ENCODE measurements around the gene TAAR1.
"Not testable (repeated sequence)": the region's sequence is repeated elsewhere in the genome, so short reads cannot be mapped to it uniquely, and the experiment has no call there.

The TAAR1 gene

GRCh38 chr6:132661906-132662305 lies 2.9 kb upstream of the TAAR1 start:
- DNase-seq: no peak

- no peak for DNase-seq
These were observed 7.9 kb downstream of the TAAR1 start for GRCh38 chr6:132651062-132651461.

GRCh38 chr6:132650429-132650828 lies 8.6 kb downstream of the TAAR1 start:
- DNase-seq: no peak

GRCh38 chr6:132648828-132649227 lies 10.2 kb downstream of the TAAR1 start:
- DNase-seq: no peak

GRCh38 chr6:132648356-132648755 lies 10.6 kb downstream of the TAAR1 start:
- no peak for DNase-seq

- DNase-seq: no peak
These were observed 15.4 kb downstream of the TAAR1 start for GRCh38 chr6:132643547-132643946.

- DNase-seq: not testable (repeated sequence)
These were observed 21.8 kb downstream of the TAAR1 start for GRCh38 chr6:132637135-132637534.

GRCh38 chr6:132635906-132636305 lies 23.1 kb downstream of the TAAR1 start:
- not testable (repeated sequence) for DNase-seq

GRCh38 chr6:132635288-132635687 lies 23.7 kb downstream of the TAAR1 start:
- not testable (repeated sequence) for DNase-seq

GRCh38 chr6:132634796-132635195 lies 24.2 kb downstream of the TAAR1 start:
- DNase-seq: no peak

GRCh38 chr6:132633362-132633761 lies 25.6 kb downstream of the TAAR1 start:
- DNase-seq: no peak

- no peak for DNase-seq
These were observed 34.8 kb downstream of the TAAR1 start, which contains the start of gene TAAR2 for GRCh38 chr6:132624175-132624574. Gene TAAR2, minus strand, starts transcription at chr6:132624275. Its CDS starts 0 bp downstream, at chr6:132624275.

- DNase-seq: no peak
These were observed 35.7 kb downstream of the TAAR1 start for GRCh38 chr6:132623106-132623845.

GRCh38 chr6:132616677-132617076 lies 42.3 kb downstream of the TAAR1 start:
- DNase-seq: no peak

GRCh38 chr6:132614554-132614953 lies 44.4 kb downstream of the TAAR1 start:
- DNase-seq: no peak

- DNase-seq: no peak
These were observed 46.4 kb downstream of the TAAR1 start for GRCh38 chr6:132612449-132613108.

- DNase-seq: no peak
These were observed 47.4 kb downstream of the TAAR1 start for GRCh38 chr6:132611616-132612015.

GRCh38 chr6:132607544-132608233 lies 51.3 kb downstream of the TAAR1 start:
- DNase-seq: no peak

- no peak for DNase-seq
These were observed 54.3 kb downstream of the TAAR1 start for GRCh38 chr6:132604635-132605152.

- not testable (repeated sequence) for DNase-seq
These were observed 58.1 kb downstream of the TAAR1 start for GRCh38 chr6:132600900-132601299.

GRCh38 chr6:132598473-132598872 lies 60.5 kb downstream of the TAAR1 start:
- DNase-seq: peak; percentile 19 to 31

GRCh38 chr6:132596201-132596600 lies 62.8 kb downstream of the TAAR1 start:
- DNase-seq: no peak
